Muscle of back (tissue), 11 donors: ENCODE data around the gene DTNB. TPM values are rescaled to one million over a fixed set of nuclear protein-coding genes. Genes with fewer than 3 reads are reported as not detected.

Experiments
- DNase-seq, 3 donors: peaks; one replicate each; pipeline versions ENCODE4 v3.0.0 to v3.0.0-alpha.2; 2013
- polyA plus RNA-seq, 10 donors: library from polyadenylated mRNA; unstranded; fragments of 120-200 nt; gene quantifications; one replicate each; pipeline ENCODE4 v1.2.1, GENCODE V29; 2013; ENCODE audit not compliant: insufficient read length in 10 of 10

The DTNB gene
- polyA plus RNA-seq, 10 donors, result 3.5 to 9.1 (median 5.5) TPM

DNA sequence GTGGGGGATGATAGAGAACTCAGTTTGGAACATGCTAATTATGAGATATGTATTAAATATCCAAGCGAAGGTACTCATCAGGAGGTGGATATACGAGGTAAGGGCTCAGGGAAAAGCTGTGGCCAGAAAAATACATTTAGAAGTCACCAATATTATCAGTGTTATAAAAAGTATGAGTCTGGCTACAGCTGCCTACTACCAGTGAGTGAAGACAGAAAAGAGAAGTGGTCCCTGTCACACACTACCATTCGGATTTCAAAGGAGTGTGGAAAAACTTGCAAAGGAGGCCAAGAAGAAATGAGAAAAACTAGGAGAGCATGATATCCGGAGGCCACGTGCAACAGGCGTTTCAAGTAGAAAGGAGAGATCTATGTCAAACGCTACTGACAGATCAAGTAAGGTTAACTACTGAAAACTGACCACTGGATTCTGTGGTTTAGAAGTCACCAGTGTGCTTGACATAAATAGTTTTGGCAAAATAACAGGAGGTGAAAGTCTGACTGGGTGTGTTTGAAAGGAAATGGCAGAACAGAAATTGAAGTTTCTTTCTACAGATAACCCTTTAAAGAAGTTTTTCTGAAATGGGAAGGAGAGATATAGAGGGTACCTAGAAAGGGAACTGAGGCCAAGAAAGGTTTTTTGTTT is 213.0 kb downstream of the DTNB start:
- DNase-seq, result no peak

DNA sequence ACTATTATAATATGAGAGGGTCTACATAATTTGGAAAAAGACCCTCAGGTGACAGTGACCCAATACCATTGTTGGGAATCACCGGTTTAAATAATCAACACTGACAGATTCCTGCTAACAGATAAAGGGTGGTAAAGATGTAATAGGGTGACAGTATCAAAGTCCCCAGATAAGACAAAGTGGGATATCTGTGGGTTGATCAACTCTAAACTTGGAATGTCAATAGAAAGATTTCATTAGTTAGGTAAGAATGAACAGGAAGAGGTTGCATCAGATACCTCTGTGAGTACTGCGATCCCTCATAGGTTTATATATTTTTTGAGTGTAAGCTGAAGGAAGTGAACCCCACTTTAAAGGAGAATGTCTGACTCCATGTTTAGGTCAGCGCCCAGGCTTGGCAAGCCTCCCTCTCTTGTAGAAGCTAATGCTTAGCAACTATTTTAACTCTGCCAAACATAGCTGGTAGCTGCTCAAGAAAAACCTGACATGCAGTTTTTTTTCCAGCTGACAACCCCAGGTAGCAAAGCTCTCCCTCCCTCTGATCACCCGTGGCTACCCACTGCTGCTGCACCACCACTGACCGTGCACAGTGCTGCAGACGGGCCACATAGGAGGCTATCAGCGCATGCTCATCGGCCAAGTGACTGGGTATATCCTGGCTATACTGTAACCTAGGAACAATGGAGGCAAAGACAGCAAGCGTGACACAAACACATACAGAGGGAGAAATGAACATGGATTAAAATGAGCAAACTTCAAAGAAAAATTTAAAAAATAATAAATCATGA is 218.4 kb downstream of the DTNB start:
- DNase-seq, result no peak

DNA sequence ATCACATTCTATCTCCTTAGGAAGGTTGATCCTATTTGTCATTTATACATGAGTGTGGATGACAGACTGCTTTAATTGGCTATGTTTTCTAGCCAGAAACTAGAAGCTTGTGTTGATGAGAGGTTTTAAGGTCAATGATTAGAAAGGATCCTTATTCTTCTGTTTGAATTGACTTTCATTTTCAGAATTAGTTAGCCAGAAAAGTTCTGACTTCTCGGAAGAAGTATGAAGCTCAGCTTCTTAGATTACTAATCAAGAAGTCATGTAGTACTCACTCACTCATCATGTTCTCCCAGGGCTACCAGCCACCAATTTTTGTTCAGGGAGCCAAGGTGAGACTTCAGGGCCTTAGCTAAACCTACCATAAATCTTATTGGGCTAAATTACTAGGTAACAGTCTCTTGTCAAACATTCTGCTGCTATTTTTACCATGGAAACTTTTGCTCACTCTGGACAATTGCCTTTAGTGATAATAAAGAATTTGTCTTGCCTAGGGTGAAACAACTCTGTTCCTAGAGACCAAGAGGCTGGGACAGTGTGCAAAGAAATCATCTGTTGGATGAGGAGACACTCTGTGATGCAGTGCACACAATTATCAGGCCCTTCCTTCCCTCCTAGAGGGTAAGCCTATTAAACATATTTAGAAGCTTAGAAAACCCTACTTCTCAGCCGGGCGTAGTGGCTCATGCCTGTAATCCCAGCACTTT is 220.0 kb downstream of the DTNB start:
- DNase-seq, result no peak

DNA sequence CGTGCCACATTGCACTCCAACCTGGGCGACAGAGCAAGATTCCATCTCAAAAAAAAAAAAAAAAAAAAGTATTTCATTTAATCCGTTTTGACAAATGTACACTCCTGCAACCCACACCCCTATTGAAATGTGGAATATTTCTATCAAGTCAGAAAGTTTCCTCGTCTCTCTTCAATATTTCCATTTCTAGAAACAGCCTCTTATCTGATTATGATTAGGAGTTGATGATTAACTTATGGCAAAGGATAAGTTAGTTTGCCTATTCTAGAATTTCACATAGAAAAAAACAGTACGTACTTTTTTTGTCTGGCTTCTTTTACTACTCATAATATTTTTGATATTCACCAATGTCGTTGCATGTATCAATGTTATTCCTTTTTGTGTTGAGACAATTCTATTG is 224.6 kb downstream of the DTNB start:
- no peak for DNase-seq

DNA sequence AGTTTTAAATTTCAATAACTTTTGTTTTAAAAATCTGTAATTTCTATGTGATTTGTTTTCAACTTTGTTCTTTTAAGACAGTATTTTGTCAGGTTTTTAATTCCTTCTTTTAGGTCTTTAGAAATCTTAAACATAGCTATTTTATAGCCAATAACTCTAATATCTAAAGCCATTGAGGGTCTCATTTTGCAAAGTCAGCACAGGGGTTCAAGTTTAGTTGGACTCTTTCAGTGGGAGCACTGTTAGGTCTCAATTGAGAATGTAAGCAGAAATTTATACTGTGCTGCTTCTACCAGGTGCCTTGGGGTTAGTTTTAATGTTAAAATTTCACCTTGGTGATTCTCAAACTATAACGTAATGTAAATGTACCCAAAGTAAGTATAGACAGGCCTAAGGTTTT is 226.4 kb downstream of the DTNB start:
- no peak for DNase-seq

DNA sequence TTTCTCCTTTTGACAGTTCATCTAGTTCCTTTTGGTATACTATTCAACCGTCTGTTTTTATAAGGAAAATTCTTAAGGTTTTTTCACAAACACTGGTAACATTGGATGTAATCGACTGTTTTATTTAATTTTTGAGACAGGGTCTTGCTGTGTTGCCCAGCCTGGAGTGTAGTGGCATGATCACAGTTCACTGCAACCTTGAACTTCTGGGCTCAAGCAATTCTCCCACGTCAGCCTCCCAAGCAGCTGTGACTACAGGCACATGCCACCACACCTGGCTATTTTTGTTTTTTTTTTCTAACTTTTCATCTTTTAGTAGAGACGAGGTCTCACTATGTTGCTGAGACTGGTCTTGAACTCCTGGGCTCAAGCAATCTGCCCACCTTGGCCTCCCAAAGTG is 227.3 kb downstream of the DTNB start:
- DNase-seq, result no peak

DNA sequence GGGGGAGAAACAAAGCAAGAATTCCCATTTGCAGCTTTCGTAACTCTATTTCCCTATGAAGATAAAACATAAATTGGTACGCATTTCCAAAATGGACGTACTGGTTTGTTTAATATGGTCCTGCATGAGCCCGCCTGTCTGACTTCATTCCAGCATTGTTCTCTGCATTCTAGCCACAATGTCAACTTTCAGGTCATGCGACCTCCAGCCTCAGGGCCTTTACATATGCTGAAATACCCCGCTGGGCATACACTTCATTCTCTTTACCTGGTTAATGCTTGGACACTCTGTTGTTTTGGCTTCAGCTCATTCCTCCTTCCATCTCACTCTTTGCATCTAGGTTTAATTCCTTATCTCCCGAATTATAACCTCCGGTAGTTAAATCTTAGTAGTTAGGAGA is 227.9 kb downstream of the DTNB start:
- no peak for DNase-seq

DNA sequence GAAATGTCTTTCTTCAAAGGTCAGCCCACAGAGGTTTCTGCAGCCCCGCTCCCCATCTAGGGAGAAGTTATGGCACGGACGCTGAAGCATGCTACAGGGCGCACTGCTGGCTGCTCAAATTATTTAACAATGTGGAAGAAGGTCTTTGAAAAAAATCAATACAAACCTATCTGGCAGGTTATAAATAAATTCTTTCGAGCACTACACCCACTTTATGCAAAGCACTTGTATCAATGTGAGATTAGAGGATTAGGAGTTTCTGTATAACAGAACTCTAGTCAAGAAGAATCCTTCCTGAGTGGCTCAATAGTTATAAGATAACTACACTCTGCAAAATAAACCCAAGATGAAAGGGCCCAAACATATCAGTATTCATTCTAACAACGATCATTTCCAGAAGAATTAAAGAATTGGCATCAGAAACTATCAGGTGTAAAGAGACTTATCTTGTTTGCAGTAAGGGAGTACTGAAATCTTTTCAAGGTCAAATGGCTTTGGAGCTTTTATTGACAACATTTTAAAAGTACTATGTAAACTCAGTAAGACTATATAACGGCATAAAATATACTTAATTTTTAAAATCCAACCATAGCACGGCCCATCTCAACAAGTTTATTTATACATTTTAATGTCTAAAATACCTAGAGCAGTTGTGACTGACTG is 228.6 kb downstream of the DTNB start:
- DNase-seq, result no peak

DNA sequence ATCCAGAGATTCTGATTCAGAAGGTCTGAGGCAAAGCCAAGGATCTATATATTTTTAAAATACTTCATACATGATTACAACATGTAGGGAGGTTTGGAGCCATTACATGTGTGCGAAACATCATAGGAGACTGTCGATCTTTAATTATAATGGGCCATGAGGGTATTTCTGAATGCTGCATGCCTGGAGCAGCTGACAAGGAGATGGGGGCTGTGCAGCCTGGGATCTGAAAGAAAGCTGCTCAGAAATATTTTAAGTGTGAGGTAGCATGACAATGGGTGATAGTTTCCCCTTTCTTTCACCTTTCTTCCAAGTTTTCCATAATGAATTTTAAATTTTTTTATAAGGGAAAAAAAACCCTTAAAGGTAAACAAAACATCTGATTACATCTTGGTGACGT is 229.6 kb downstream of the DTNB start:
- DNase-seq, result no peak

DNA sequence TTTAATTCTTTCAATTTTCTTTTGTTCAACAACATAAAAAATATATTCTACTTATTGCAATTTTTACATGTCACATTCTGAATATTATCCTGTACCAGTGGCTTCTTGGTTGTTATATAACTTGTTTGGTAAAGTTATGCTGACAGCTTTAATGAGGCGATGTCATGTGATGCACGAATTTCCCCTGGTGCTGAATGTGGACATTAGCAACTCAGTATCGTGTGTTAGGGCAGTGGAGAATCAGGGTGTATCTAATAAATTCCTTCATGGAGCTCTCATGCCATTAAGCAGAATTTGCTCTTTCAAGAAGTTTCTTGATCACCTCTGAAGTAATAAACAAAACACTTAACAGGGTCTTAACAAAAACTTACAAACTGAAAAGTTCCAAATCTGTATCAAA is 232.0 kb downstream of the DTNB start:
- DNase-seq, result no peak

DNA sequence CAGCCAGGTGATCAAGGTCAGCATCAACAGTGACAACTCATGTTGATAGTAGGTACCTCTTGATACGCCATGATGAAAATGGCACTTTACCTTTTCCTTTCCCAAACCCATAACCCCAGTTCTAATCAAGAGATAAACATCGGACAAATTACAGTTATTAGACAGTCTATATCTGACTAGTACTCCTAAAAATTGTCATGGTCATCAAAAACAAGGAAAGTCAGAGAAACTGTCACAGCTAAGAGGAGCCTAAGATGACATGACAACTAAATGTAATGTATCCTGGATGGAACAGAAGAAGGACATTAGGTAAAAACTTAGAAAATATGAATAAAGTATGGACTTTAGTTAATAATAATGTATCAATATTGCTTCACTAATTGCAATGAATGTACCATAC is 234.6 kb downstream of the DTNB start:
- DNase-seq, result no peak

DNA sequence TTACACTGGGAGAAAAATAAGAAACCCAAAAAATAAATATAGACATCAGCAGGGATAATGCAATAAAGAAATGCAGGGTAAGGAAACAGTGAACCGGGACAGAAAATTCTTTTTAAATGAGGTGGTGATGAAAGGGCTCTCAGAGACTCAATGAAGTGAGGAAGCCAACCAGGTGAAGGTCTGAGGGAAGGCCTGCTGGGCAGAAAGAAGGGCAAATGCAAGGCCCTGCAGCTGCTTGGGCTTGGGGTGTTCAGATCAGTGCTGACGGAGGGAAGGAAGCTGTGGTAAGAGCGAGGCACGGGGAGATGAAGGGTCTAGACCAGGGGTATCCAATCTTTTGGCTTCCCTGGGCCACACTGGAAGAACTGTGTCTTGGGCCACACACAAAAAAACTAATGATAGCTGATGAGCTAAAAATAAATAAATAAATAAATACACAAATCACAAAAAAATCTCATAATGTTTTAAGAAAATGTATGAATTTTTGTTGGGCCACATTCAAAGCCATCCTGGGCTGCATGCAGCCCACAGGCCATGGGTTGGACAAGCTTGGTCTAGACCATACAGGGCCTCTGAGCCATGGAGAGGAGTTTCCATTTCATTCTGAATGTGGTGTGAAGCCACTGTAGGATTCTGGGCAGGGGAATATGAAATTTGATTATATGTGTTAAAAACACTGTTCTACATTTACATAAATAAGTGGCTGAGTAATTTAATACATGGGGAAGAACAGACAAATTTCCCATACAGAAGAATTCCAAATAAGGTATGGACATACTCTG is 235.3 kb downstream of the DTNB start:
- DNase-seq, result no peak

DNA sequence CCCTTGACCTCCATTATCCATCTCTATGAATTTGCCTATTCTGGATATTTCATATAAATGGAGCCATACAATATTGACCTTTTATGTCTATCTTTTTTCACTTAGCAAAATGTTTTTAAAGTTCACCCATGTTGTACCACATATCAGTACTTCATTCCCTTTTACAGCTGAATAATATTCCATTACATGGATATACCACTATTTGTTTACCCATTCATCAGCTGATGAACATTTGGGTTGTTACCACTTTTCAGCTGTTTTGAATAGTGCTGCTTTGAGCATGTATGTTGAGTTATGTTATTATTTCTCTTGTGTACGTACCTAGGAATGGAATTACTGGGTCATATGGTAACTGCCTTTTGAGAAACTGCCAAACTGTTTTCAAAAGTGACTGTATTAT is 238.0 kb downstream of the DTNB start:
- no peak for DNase-seq

DNA sequence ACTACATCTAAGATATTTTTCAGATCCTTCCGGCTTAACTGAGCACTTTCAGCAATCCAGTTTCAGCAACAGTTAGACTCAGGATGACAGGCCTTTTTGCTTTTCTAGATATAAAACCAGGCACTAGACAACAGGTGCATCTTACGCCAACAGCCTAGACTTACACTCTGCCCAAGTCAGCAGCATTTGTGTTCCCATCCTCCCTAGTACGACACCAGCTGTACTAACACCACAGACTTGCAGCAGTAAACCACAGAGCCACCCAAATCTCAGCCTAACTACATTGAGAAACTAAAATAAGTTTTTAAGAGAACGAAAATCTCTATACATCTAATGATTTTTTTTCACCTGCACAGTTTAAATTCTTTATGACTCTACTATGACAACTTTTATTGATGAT is 241.8 kb downstream of the DTNB start:
- no peak for DNase-seq

DNA sequence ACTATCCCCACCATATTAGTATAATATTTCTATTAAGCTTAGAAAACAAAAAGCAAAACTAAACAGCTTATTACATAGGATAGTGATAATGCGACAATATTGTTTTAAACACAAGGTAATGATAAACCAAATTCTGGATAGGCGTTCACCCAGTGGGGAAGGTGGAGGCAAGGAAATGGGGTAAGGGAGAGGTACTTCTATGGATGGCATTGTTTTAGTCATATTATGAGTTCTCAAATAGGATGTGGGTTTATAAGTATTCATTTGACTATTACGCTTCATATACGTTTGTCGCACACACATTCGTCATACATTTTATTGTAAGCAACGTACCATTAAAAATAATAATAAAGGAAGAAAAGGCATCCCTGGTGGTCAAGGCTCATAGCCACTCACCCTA is 242.8 kb downstream of the DTNB start:
- DNase-seq, result no peak

DNA sequence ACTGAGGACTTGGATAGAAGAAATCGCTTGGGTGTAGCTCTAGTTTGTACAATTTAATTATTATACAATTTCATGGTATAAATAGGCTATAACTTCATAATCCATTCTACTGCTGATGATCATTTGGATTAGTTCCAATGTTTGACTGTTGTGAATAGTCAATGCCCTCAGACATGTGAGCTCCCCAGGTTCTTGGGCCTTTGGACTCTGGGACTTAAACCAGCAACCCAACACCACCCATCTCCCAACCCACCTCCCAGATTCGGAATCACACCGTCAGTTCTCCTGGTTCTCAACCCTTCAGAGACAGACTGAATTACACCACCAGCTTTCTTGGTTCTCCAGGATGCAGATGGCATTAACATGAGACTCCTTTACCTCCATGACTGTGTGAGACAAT is 247.1 kb downstream of the DTNB start:
- DNase-seq, result no peak

DNA sequence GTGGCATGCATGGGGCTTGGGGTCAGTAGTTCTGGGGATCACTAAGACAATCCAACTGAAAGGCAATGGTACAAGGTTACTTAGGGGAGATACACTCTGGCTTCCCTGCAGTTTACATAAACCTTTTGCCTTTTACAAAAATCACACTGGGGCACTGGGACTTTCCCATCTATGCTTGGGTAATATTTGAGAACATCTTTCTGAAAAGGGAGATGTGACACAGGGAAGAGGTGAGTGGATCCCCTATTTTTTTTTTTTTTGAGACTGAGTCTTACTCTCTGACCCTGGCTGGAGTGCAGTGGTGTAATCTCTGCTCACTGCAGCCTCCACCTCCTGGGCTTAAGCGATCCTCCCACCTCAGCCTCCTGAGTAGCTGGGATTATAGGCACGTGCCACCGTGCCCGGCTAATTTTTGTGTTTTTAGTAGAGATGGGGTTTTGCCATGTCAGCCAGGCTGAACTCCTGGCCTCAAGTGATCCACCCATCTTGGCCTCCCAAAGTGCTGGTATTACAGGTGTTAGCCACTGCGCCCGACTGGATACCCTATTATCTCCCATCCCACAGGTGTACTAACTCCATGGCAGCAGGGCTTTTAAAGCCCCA is 248.8 kb downstream of the DTNB start:
- no peak for DNase-seq

DNA sequence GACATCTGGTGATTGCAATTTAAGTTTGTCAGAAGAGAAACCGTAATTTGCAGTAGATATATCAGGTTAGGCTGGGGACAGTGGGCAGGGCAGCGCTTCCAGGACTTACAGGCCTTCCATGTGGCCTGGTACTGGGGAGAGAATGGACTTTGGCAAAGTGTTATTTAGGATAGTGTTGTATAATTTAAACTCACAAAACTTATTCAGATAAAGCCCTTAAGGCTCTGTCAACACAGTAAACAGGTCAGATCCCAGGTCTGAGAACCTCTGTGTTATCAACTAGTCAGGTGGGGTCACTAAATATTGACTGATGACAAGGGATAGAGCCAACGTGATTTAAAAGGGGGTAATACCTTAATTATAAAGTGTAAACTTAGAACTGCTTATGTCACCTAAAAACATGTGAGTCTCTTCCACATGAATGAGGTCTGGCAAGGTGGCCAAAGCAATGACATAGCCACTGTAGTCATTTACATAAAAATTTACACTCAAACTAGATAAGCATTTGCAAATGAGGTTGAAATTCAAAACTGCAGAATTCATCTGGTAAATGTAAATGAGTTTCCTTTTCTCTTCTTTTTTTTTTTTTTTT is 251.5 kb downstream of the DTNB start:
- DNase-seq, result no peak

DNA sequence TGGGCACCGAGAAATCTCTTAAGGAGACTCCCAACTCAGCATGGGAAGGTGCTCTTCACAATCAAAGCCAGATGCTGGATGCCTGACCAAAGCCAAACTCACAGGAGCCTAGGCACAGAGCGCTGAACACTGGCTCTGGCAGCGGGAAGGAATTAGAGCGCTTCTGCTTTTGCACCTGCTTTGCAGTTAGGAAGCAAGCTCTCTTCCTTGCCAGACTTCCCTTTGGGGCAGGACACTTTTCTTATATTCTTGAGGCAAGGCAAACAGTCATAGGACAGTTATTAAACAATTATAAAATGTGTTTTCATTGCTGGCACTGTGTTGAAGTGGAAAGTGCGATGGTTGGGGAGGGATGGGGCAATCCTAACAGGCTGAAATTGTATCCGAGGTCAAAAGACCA is 252.1 kb downstream of the DTNB start:
- no peak for DNase-seq

DNA sequence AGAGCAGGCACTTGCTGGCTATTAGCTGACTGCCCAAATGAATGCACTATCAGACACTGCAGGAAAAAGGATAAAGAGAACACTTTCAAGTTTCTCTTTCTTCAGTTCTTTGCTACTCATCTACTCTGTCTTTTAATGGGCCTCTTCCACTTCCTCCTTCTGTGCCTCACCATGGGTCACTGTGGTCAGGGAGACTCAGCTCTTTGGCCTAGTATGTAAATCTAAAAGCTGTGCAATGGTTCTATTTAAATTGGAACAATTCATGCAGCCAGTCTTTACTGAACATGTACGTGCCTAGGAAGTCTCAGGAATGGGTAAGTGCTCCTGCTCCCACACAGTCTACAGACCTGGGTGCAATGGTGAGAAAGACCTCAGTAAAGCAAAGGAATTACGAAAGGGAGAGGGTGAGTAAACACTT is 252.5 kb downstream of the DTNB start:
- DNase-seq, result no peak

DNA sequence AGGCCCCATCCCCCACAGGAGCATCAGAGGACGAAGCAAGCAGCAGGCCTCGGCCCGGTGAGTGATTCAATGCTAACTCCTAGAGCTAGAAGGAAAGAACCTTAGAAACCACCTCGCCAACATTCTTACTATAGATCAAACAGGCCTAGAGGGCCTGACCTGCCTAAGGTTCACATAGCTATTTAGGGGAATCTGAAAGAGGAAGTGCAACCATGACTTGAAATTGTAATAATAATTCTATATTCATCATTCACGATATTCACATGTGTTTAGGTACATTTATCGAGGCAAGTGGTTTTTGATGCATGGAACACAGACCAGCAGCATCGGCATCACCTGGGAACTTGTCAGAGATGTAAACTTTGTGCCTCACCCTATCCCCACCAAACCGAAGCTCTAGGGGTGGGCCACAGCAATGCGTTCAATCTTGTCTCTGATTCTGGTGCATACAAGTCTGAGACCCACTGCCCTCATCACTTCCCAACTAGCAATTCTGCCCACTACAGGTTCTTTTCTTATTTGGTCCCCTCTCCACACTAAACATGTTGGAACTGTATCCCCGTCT is 253.6 kb downstream of the DTNB start:
- DNase-seq, result no peak
